Measurements from ENCODE around the gene AFAP1.

The AFAP1 gene

GRCh38 chr4:7912826-7913225 is 26.8 kb downstream of the AFAP1 start:
- DNase-seq (ENCODE audit: low spot score) = no peak

- no peak for DNase-seq (ENCODE audit: low spot score)
Observed at GRCh38 chr4:7910952-7911578, 28.6 kb downstream of the AFAP1 start.

GRCh38 chr4:7910263-7910896 is 29.3 kb downstream of the AFAP1 start:
- DNase-seq (ENCODE audit: low spot score) = no peak

- no peak for DNase-seq (ENCODE audit: low spot score)
Observed at GRCh38 chr4:7909463-7910262, 30.0 kb downstream of the AFAP1 start.

- no peak for DNase-seq (ENCODE audit: low spot score)
Observed at GRCh38 chr4:7908668-7909067, 31.0 kb downstream of the AFAP1 start.

- no peak for DNase-seq (ENCODE audit: low spot score)
Observed at GRCh38 chr4:7907142-7907541, 32.5 kb downstream of the AFAP1 start.

GRCh38 chr4:7906171-7906701 is 33.4 kb downstream of the AFAP1 start:
- no peak for DNase-seq (ENCODE audit: low spot score)

GRCh38 chr4:7904952-7905915 is 34.4 kb downstream of the AFAP1 start:
- DNase-seq (ENCODE audit: low spot score) = no peak

GRCh38 chr4:7903791-7904516 is 35.7 kb downstream of the AFAP1 start:
- peak; percentile 58 for DNase-seq (ENCODE audit: low spot score)

- no peak for DNase-seq (ENCODE audit: low spot score)
Observed at GRCh38 chr4:7902826-7903225, 36.8 kb downstream of the AFAP1 start.

- no peak for DNase-seq (ENCODE audit: low spot score)
Observed at GRCh38 chr4:7902101-7902553, 37.5 kb downstream of the AFAP1 start.

GRCh38 chr4:7901311-7901885 is 38.3 kb downstream of the AFAP1 start:
- DNase-seq (ENCODE audit: low spot score) = no peak

- DNase-seq (ENCODE audit: low spot score) = no peak
Observed at GRCh38 chr4:7900334-7900909, 39.2 kb downstream of the AFAP1 start.

GRCh38 chr4:7899184-7899869 is 40.3 kb downstream of the AFAP1 start:
- DNase-seq (ENCODE audit: low spot score) = no peak

- DNase-seq (ENCODE audit: low spot score) = no peak
Observed at GRCh38 chr4:7898385-7898784, 41.3 kb downstream of the AFAP1 start.

GRCh38 chr4:7897811-7898210 is 41.9 kb downstream of the AFAP1 start:
- DNase-seq (ENCODE audit: low spot score) = no peak

- DNase-seq (ENCODE audit: low spot score) = no peak
Observed at GRCh38 chr4:7894677-7895181, 44.9 kb downstream of the AFAP1 start.

GRCh38 chr4:7894098-7894676 is 45.5 kb downstream of the AFAP1 start:
- no peak for DNase-seq (ENCODE audit: low spot score)

GRCh38 chr4:7893539-7893938 is 46.1 kb downstream of the AFAP1 start:
- DNase-seq (ENCODE audit: low spot score) = no peak

Data from COLO829 (cell line).